Measurements from ENCODE around the gene POLR3A.

POLR3A gene

DNA sequence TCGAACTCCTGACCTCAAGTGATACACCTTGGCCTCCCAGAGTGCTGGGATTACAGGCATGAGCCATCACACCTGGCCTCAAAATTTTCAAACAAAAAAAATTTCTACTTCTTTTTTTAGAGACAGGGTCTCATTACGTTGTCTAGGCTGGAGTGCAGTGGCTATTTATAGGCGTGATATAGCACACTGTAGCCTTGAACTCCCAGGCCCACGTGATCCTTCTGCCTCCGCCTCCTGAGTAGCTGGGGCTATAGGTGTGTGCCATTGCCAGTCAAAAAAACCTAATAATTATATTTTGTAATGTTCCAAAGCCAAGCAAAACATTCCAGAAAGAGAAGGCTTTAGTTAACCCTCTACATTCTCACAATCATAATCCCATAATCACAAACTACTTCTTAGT, 13.8 kb downstream of the POLR3A start:
- Histone ChIP-seq H3K27me3 (no peaks in the 10 kb centered on the region), H3K36me3 (peaks cover 94% of the 10 kb centered on the region), H3K4me1 (ENCODE audit: control insufficient read depth in 1 of 2, insufficient read depth in 1 of 2, low read depth in 1 of 2, low read length in 1 of 2) (no peaks in the 10 kb centered on the region), H3K27ac (no peak overlapping the region), H3K9me3 (no peaks in the 10 kb centered on the region), H3K4me3 (ENCODE audit: low read depth in 1 of 2, low read length in 1 of 2) (no peak overlapping the region)
- TF ChIP-seq, protein P1, sequence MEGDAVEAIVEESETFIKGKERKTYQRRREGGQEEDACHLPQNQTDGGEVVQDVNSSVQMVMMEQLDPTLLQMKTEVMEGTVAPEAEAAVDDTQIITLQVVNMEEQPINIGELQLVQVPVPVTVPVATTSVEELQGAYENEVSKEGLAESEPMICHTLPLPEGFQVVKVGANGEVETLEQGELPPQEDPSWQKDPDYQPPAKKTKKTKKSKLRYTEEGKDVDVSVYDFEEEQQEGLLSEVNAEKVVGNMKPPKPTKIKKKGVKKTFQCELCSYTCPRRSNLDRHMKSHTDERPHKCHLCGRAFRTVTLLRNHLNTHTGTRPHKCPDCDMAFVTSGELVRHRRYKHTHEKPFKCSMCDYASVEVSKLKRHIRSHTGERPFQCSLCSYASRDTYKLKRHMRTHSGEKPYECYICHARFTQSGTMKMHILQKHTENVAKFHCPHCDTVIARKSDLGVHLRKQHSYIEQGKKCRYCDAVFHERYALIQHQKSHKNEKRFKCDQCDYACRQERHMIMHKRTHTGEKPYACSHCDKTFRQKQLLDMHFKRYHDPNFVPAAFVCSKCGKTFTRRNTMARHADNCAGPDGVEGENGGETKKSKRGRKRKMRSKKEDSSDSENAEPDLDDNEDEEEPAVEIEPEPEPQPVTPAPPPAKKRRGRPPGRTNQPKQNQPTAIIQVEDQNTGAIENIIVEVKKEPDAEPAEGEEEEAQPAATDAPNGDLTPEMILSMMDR (IDR thresholded peaks at IDR 0.05), result no peak

DNA sequence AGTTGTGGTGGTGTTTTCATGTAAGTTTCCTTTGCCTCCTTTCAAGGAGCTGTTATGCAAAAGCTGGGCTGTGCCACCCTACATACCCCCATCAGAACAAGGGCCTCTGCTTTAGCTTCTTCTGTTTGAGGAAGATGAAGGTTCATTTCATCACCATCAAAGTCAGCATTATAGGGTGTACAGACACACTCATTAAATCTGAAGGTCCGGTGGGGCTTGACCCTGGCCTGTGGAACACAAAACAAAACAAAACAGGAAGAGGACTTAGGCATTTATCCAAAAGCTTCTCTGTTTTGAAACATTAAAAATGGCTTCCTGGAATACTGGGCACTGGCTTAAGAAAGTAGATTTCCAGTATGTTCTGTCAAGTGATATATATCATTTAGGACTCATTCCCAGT, 15.8 kb downstream of the POLR3A start:
- peaks cover 91% of the 10 kb centered on the region for H3K36me3 ChIP-seq
- H3K27me3 ChIP-seq, result no peaks in the 10 kb centered on the region
- TF ChIP-seq, protein P1 (IDR thresholded peaks at IDR 0.05), result no peak

DNA sequence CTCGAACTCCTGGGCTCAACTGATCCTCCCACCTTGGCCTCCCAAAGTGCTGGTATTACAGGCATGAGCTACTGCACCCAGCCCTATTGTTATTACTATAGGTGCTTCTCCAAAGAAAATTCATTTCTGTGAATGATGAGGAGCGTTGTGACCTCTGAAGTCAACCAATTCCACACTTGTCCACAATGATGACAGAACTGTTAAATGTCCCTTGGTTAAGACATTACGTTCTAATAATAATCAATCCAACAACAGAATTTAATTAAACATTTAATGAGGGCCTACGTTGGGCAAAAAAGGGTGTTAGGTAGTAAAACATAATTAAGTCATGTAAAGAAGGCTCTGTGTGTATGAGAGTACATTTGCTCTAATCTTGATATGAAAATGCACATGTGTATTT, 18.2 kb downstream of the POLR3A start:
- TF ChIP-seq, protein P1 (IDR thresholded peaks at IDR 0.05), result no peak
- Histone ChIP-seq H3K36me3 (peaks cover 88% of the 10 kb centered on the region), H3K4me3 (ENCODE audit: low read depth in 1 of 2, low read length in 1 of 2) (no peak overlapping the region), H3K27me3 (no peaks in the 10 kb centered on the region), H3K27ac (no peak overlapping the region), H3K9me3 (no peaks in the 10 kb centered on the region), H3K4me1 (ENCODE audit: control insufficient read depth in 1 of 2, insufficient read depth in 1 of 2, low read depth in 1 of 2, low read length in 1 of 2) (no peaks in the 10 kb centered on the region)

More for the DNA sequence above, 15.8 kb downstream of the POLR3A start:
- no peaks in the 10 kb centered on the region for H3K4me1 ChIP-seq (ENCODE audit: control insufficient read depth in 1 of 2, insufficient read depth in 1 of 2, low read depth in 1 of 2, low read length in 1 of 2)
- no peaks in the 10 kb centered on the region for H3K9me3 ChIP-seq
- no peak overlapping the region for H3K27ac ChIP-seq
- no peak overlapping the region for H3K4me3 ChIP-seq (ENCODE audit: low read depth in 1 of 2, low read length in 1 of 2)

DNA sequence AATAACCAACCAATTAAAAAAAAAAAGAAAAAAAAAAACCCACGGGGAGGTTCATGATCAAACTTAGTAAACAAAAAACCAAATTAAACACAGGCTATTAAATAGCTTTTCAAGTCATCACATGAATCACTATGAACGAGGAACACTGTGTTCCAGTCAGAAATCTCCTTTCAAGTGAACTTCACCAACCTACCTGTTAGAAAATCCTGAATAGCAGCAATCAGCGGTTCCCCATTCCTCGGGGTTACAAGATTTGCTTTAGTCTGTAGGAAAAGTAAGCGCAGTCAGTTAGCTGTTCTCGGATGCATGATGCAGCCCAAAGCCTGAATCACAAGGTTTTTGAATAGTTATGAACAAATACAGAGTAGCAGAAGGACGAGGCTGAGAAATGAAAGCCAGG, 19.0 kb downstream of the POLR3A start:
- TF ChIP-seq, protein P1 (IDR thresholded peaks at IDR 0.05), result no peak
- Histone ChIP-seq H3K27me3 (no peaks in the 10 kb centered on the region), H3K27ac (no peak overlapping the region), H3K36me3 (peaks cover 88% of the 10 kb centered on the region), H3K4me3 (ENCODE audit: low read depth in 1 of 2, low read length in 1 of 2) (no peak overlapping the region), H3K4me1 (ENCODE audit: control insufficient read depth in 1 of 2, insufficient read depth in 1 of 2, low read depth in 1 of 2, low read length in 1 of 2) (no peaks in the 10 kb centered on the region), H3K9me3 (no peaks in the 10 kb centered on the region)

DNA sequence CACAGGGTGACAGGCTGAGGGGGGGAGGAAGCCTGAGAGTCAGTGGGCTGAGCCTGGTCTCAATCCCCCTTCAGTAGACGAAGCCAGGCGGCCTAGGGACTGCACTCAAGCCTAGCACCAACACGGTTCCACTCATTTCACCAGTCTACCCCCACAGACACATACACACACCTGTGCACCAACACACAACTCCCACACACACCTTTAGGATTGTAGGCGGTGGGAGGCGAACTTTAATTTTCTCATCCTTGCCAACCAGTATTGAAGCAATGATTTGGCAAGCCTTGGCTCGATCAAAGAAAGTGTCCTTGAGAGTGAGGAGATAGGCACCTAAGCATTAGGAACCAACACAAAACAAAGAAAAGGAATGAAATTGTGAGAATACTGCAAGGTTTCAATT, 19.7 kb downstream of the POLR3A start:
- Histone ChIP-seq H3K36me3 (peaks cover 88% of the 10 kb centered on the region), H3K9me3 (no peaks in the 10 kb centered on the region), H3K4me1 (ENCODE audit: control insufficient read depth in 1 of 2, insufficient read depth in 1 of 2, low read depth in 1 of 2, low read length in 1 of 2) (no peaks in the 10 kb centered on the region), H3K27ac (no peak overlapping the region), H3K4me3 (ENCODE audit: low read depth in 1 of 2, low read length in 1 of 2) (no peak overlapping the region), H3K27me3 (no peaks in the 10 kb centered on the region)
- TF ChIP-seq, protein P1 (IDR thresholded peaks at IDR 0.05), result no peak

DNA sequence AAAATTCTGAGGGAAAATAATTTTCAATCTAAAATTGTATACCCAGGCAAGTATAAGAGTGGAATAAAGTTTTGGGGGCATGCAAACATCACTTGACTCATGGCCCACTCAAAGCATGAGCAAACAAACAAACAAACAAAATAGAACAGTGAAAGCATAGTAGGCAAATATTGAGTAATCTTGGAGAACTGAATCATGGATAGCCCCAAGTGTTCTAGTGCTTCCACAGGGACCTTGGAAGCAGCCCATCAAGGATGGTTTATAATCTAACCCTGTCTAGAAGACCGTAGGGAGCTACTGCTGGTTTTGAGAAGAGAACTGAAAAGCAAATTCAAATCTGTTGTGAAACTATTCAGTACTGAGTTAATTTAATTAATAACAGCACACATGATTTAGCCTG, 22.1 kb downstream of the POLR3A start:
- Histone ChIP-seq H3K9me3 (no peaks in the 10 kb centered on the region), H3K36me3 (peaks cover 92% of the 10 kb centered on the region), H3K27me3 (no peaks in the 10 kb centered on the region), H3K27ac (no peak overlapping the region), H3K4me1 (ENCODE audit: control insufficient read depth in 1 of 2, insufficient read depth in 1 of 2, low read depth in 1 of 2, low read length in 1 of 2) (no peaks in the 10 kb centered on the region), H3K4me3 (ENCODE audit: low read depth in 1 of 2, low read length in 1 of 2) (no peak overlapping the region)
- TF ChIP-seq, protein P1 (IDR thresholded peaks at IDR 0.05), result no peak

Measured in neutrophil (primary cell).